GM18858 (cell line): Measurements from ENCODE around the gene PRKCE.

ENCODE experiments used
- ATAC-seq: cut with Tn5 transposase; IDR thresholded peaks from one replicate; pipeline ENCODE4 v1.9.1; 2021; ENCODE audit not compliant: unreplicated experiment

PRKCE gene

GRCh38 chr2:45750001-45750400 is 98.5 kb downstream of the PRKCE start:
- no peak for ATAC-seq

- ATAC-seq = no peak
Observed at GRCh38 chr2:45750484-45750883, 99.0 kb downstream of the PRKCE start.

- ATAC-seq = no peak
Observed at GRCh38 chr2:45753381-45753780, 101.9 kb downstream of the PRKCE start.

- ATAC-seq = no peak
Observed at GRCh38 chr2:45754131-45755010, 102.9 kb downstream of the PRKCE start.

- no peak for ATAC-seq
Observed at GRCh38 chr2:45755585-45756335, 104.3 kb downstream of the PRKCE start.

GRCh38 chr2:45758018-45758417 is 106.5 kb downstream of the PRKCE start:
- no peak for ATAC-seq

GRCh38 chr2:45759310-45759851 is 107.9 kb downstream of the PRKCE start:
- no peak for ATAC-seq

GRCh38 chr2:45761635-45762034 is 110.2 kb downstream of the PRKCE start:
- ATAC-seq = no peak

GRCh38 chr2:45763255-45763654 is 111.8 kb downstream of the PRKCE start:
- no peak for ATAC-seq

GRCh38 chr2:45763797-45764196 is 112.3 kb downstream of the PRKCE start:
- ATAC-seq = no peak

GRCh38 chr2:45765007-45765727 is 113.7 kb downstream of the PRKCE start:
- no peak for ATAC-seq

- no peak for ATAC-seq
Observed at GRCh38 chr2:45765728-45766254, 114.3 kb downstream of the PRKCE start.

- no peak for ATAC-seq
Observed at GRCh38 chr2:45768208-45768607, 116.7 kb downstream of the PRKCE start.

- no peak for ATAC-seq
Observed at GRCh38 chr2:45769056-45769455, 117.6 kb downstream of the PRKCE start.

GRCh38 chr2:45769854-45770576 is 118.5 kb downstream of the PRKCE start:
- no peak for ATAC-seq

GRCh38 chr2:45770811-45771210 is 119.3 kb downstream of the PRKCE start:
- ATAC-seq = no peak

- ATAC-seq = no peak
Observed at GRCh38 chr2:45771261-45771660, 119.8 kb downstream of the PRKCE start.

GRCh38 chr2:45772038-45772437 is 120.6 kb downstream of the PRKCE start:
- no peak for ATAC-seq

GRCh38 chr2:45773909-45774308 is 122.4 kb downstream of the PRKCE start:
- ATAC-seq = no peak

GRCh38 chr2:45774688-45775244 is 123.3 kb downstream of the PRKCE start:
- ATAC-seq = no peak
